Panc1 (cell line): ENCODE data around the gene AEBP1.

Experiments
- CTCF ChIP-seq: fragments of 450-650 bp; IDR thresholded peaks from 2 replicates; pipeline ENCODE4 v1.5.1; 2017; ENCODE audit warnings: mild to moderate bottlenecking
- POLR2AphosphoS5 ChIP-seq: IDR thresholded peaks from 2 replicates; pipeline ENCODE4 v1.6.1; 2012; ENCODE audit warnings: mild to moderate bottlenecking, low read depth, low read length, moderate library complexity
- REST ChIP-seq, 2 experiments: IDR thresholded peaks; 2 replicates each; pipeline ENCODE4 v1.6.1; 2011 to 2012; ENCODE audit warnings: low read depth in 2 of 2, control low read depth in 1 of 2, low read length in 1 of 2, mild to moderate bottlenecking in 1 of 2, moderate library complexity in 1 of 2; ENCODE audit not compliant: insufficient read depth in 1 of 2
- SIN3A ChIP-seq: IDR thresholded peaks from 2 replicates; pipeline ENCODE4 v1.6.1; 2012; ENCODE audit warnings: low read depth, mild to moderate bottlenecking, low read length, moderate library complexity, borderline replicate concordance; ENCODE audit not compliant: insufficient read depth
- TCF7L2 ChIP-seq: IDR thresholded peaks from 2 replicates; pipeline ENCODE4 v1.6.1; 2011; ENCODE audit warnings: mild to moderate bottlenecking, low read depth, low read length, inconsistent platforms

- no peak for TF ChIP-seq CTCF
- TF ChIP-seq POLR2AphosphoS5, result no peak
- no peak for TF ChIP-seq REST (IDR thresholded peaks at IDR 0.05; ENCODE audit: insufficient read depth in 1 of 2, low read depth in 2 of 2, low read length in 1 of 2)
- TF ChIP-seq SIN3A, result no peak
- TF ChIP-seq TCF7L2, result no peak
Measured at GRCh38 chr7:44077681-44078091, 26.5 kb upstream of the AEBP1 start.
